K562 (cell line): ENCODE results near the gene PXMP2.

Experiments
- HDAC6 ChIP-seq: IDR thresholded peaks from 2 replicates; pipeline ENCODE4 v1.6.1; 2012; ENCODE audit warnings: low read depth, mild to moderate bottlenecking, control low read depth, inconsistent platforms, low read length, moderate library complexity
- JUNB ChIP-seq: fragments of 450-650 bp; formaldehyde crosslinking; conservative IDR thresholded peaks from 2 replicates; pipeline ENCODE4 v1.4.0; 2020; ENCODE audit warnings: mild to moderate bottlenecking
- MTA1 ChIP-seq: fragments of 450-650 bp; IDR thresholded peaks from 2 replicates; pipeline ENCODE4 v1.6.1; 2017; ENCODE audit warnings: borderline replicate concordance
- ZNF431 ChIP-seq: sonication (generic); formaldehyde crosslinking; IDR thresholded peaks from 2 replicates; pipeline ENCODE4 v1.8.0; 2022; ENCODE audit warnings: mild to moderate bottlenecking, missing genetic modification reagents
- ZNF830 ChIP-seq: fragments of 250-450 bp; sonication (Bioruptor Pico); IDR thresholded peaks from 2 replicates; pipeline ENCODE4 v1.5.0; 2021; ENCODE audit warnings: mild to moderate bottlenecking

- no peak for TF ChIP-seq HDAC6
- no peak for TF ChIP-seq MTA1
- no peak for TF ChIP-seq JUNB (CRISPR knock-in tag)
- no peak for TF ChIP-seq ZNF830 (CRISPR knock-in tag)
- no peak for TF ChIP-seq ZNF431 (CRISPR knock-in tag)
These were observed 1.8 kb downstream of the PXMP2 start for GRCh38 chr12:132689227-132689626.
